PC-9 (cell line): ENCODE measurements around the gene ELAVL4. TPM values are rescaled to one million over a fixed set of nuclear protein-coding genes. Genes with fewer than 3 reads are reported as not detected.

Experiments used
- BruUV-seq: library from RNA; stranded (reverse); fragments of 400-500 nt; replicated peaks from 2 replicates; lab custom pipeline; 2021; lab: Mats Ljungman, UMichigan
- CTCF ChIA-PET: fragments of 300-600 bp; sonication (Branson Sonifier 250); formaldehyde crosslinking; loops from one replicate; lab custom pipeline; 2022; ENCODE audit warnings: antibody characterized with exemption; lab: Charles Lee
- POLR2A ChIA-PET: fragments of 300-600 bp; sonication (Branson Sonifier 250); formaldehyde crosslinking; loops from one replicate; lab custom pipeline; 2022; ENCODE audit warnings: antibody characterized with exemption; ENCODE audit not compliant: unreplicated experiment; lab: Charles Lee
- DNase-seq, 2 experiments: peaks; one replicate each; pipeline versions ENCODE4 v3.0.0 to v3.0.0-alpha.2; 2015 to 2022; ENCODE audit warnings: mixed read lengths in 1 of 2
- H2AFZ ChIP-seq: fragments of 200-600 bp; sonication (generic); 2 replicates; pipeline ENCODE4 v1.8.1; 2017; ENCODE audit warnings: antibody characterized with exemption
- H3F3A ChIP-seq: fragments of 200-600 bp; sonication (generic); 2 replicates; pipeline ENCODE4 v1.8.1; 2017; ENCODE audit warnings: antibody characterized with exemption, mild to moderate bottlenecking, low read depth; ENCODE audit not compliant: insufficient read depth
- H3K27ac ChIP-seq: fragments of 200-600 bp; sonication (generic); 2 replicates; pipeline ENCODE4 v1.6.1; 2016; ENCODE audit warnings: mixed run types
- H3K27me3 ChIP-seq: fragments of 200-600 bp; sonication (generic); 2 replicates; pipeline ENCODE4 v1.6.1; 2016; ENCODE audit warnings: low read depth, mixed run types; ENCODE audit not compliant: insufficient read depth
- H3K36me3 ChIP-seq: fragments of 200-600 bp; sonication (generic); 2 replicates; pipeline ENCODE4 v1.6.1; 2016; ENCODE audit warnings: low read depth, mixed run types
- H3K4me1 ChIP-seq: fragments of 200-600 bp; sonication (generic); replicated peaks from 2 replicates; pipeline ENCODE4 v1.6.1; 2016; ENCODE audit warnings: mixed run types; ENCODE audit not compliant: insufficient read depth
- H3K4me2 ChIP-seq: fragments of 200-600 bp; sonication (generic); 2 replicates; pipeline ENCODE4 v1.6.1; 2017; ENCODE audit warnings: mixed run types
- H3K4me3 ChIP-seq: fragments of 200-600 bp; sonication (generic); 2 replicates; pipeline ENCODE4 v1.6.1; 2016; ENCODE audit warnings: mixed run types
- H3K79me2 ChIP-seq: fragments of 200-600 bp; sonication (generic); 2 replicates; pipeline ENCODE4 v1.6.1; 2017; ENCODE audit warnings: low read depth, mixed run types
- H3K9me2 ChIP-seq: fragments of 200-600 bp; sonication (generic); 2 replicates; pipeline ENCODE4 v1.8.1; 2017; ENCODE audit warnings: mild to moderate bottlenecking; ENCODE audit not compliant: insufficient read depth
- H3K9me3 ChIP-seq: fragments of 200-600 bp; sonication (generic); 2 replicates; pipeline ENCODE4 v1.8.1; 2016; ENCODE audit warnings: low read depth; ENCODE audit not compliant: insufficient read depth
- H4K20me1 ChIP-seq: fragments of 200-600 bp; sonication (generic); 2 replicates; pipeline ENCODE4 v1.8.1; 2017; ENCODE audit not compliant: insufficient read depth
- CTCF ChIP-seq: fragments of 200-600 bp; sonication (generic); conservative IDR thresholded peaks from 2 replicates; pipeline ENCODE4 v1.6.1; 2017; ENCODE audit warnings: mixed run types, antibody characterized with exemption, mild to moderate bottlenecking, moderate library complexity
- EZH2 ChIP-seq: fragments of 200-600 bp; sonication (generic); IDR thresholded peaks from 2 replicates; pipeline ENCODE4 v1.8.0; 2017; ENCODE audit warnings: antibody characterized with exemption, low read depth
- intact Hi-C: fragments of 100-400 bp; cut with micrococcal nuclease; formaldehyde crosslinking; loops from one replicate; pipeline ENCODE4 v1.10.0; 2022; ENCODE audit not compliant: unreplicated experiment
- total RNA-seq: library from RNA; stranded (reverse); gene quantifications from 2 replicates; pipeline ENCODE4 v1.2.3, GENCODE V29; 2021

Gene ELAVL4
- total RNA-seq, 1 experiment from 2014 or later: not detected

GRCh38 chr1:50252196-50252595, 143.5 kb downstream of the ELAVL4 start:
- TF ChIP-seq EZH2: no peak
- TF ChIP-seq CTCF: no peak

More at GRCh38 chr1:50252196-50252595, 143.5 kb downstream of the ELAVL4 start:
- Histone ChIP-seq H3K4me2 (no peak overlapping the region), H3K9me2 (no peaks in the 10 kb centered on the region), H2AFZ (no peak overlapping the region), H3K9me3 (no peaks in the 10 kb centered on the region), H3K4me1 (no peaks in the 10 kb centered on the region), H3K27ac (no peak overlapping the region), H3K27me3 (peaks cover 10% of the 10 kb centered on the region; the same call in 1 of the 2 replicates), H4K20me1 (no peaks in the 10 kb centered on the region), H3K36me3 (no peaks in the 10 kb centered on the region), H3K4me3 (no peak overlapping the region), H3K79me2 (no peaks in the 10 kb centered on the region), H3F3A (no peaks in the 10 kb centered on the region)
- POLR2A ChIA-PET: no interaction called here
- intact Hi-C loops: no loop called here
- BruUV-seq: no TSS peak
- CTCF ChIA-PET: no interaction called here
- no peak for DNase-seq

Other genes with a start within 250 kb of the ELAVL4 start
- gene AGBL4, start 85.0 kb upstream of the ELAVL4 start, total RNA-seq: not detected in 2 replicates